Activated naive CD8-positive, alpha-beta T cell treated with anti-CD3 and anti-CD28 coated beads, Interleukin-2, amount 50 U/mL, for 16 hours (primary cell): ENCODE measurements around the gene DPP4.
A peak's percentile ranks its signal among the peaks of the same experiment; 100 is the strongest.

ENCODE experiments used
- DNase-seq: peaks from one replicate; pipeline ENCODE4 v3.0.0-alpha.2; 2020; ENCODE audit warnings: low read depth, low spot score

The DPP4 gene

GRCh38 chr2:162021516-162022058 lies 52.4 kb downstream of the DPP4 start:
- DNase-seq: no peak

- no peak for DNase-seq
Observed at GRCh38 chr2:162018530-162018929, 55.5 kb downstream of the DPP4 start.

GRCh38 chr2:162017233-162017632 lies 56.8 kb downstream of the DPP4 start:
- no peak for DNase-seq

DNA sequence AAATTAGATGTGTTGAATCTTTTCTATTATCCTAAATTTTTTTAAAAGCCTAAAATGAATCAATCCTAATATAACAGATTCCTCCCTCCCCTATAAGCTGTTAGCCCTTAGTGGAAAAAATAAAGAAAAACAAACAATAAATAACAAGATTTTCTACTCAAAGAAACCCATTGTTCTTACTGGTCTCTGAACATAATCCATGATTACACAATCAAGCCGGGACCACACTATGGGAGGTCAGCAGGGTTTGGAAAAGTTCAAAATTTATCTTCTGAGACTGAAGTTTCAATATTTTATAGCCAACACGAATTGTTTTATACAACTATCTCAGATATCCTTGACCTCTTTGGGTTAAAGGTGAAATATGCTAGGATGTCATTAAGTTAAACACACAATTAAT lies 57.9 kb downstream of the DPP4 start:
- no peak for DNase-seq

GRCh38 chr2:162014751-162015150 lies 59.3 kb downstream of the DPP4 start:
- no peak for DNase-seq

- no peak for DNase-seq
Observed at GRCh38 chr2:162013514-162014475, 60.2 kb downstream of the DPP4 start.

GRCh38 chr2:162012565-162013058 lies 61.4 kb downstream of the DPP4 start:
- no peak for DNase-seq

- DNase-seq: no peak
Observed at GRCh38 chr2:162011706-162012564, 62.1 kb downstream of the DPP4 start.

DNA sequence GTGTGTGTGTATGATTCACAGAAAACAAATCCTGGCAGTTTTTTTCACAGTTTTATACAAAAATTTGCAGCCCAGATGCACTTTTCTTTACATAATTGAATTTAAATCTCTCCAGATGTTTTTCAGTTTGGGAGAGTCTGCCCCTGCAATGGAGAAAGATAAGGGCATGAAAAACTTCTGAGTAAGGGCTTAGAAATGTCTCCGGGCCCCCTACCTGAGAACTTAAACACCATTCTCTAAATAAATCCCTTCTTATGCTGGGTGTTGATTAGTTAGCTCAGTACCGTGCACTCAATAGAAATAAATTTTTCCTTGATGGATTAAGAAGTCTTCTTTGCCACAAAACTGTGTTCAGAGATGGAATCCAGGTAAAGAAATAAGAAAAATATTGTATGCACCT lies 64.5 kb downstream of the DPP4 start:
- no peak for DNase-seq

DNA sequence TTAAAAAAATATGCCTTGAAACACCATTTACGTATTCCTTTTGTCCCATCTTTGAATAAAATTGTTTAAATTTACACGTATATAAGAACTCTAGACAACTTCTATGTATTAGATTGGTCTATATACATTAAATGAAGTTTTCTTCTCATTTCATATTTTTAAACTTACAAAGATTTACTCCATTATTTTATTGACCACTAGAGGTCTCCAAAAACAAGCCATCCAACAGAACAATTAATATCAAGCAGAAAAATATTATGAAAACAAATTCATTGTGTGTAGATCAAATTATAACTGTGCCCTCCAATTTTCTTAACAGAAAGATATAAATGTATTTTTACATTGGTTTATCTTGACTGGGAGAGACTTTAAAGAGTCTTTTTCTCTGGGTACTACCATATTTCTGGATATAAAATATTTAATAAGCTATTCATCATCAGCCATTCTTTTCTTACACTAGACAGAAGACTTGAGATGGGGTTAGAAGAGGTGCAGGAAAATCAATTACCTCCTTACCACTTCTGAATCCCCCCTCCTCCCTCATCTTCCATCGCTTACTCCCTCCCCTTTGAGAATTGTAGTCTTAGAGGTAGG lies 66.5 kb downstream of the DPP4 start:
- DNase-seq: no peak

DNA sequence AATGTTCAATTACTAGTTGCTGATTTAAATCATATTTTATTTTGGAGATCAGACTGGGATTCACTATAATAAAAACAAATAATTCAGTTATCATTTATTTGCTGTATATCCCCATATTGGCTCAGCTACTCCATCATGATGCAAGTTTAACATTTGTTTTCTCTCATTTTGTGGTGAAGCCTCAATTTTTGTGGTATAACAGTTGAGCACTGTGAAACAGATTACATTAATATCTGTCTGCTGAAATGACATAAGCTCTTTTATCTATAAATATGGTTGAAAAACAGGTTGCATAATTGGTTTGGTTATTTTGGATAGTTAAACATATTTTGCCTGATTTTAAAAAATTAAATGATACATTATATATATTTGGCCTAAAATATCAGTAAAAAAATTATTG lies 67.7 kb downstream of the DPP4 start:
- no peak for DNase-seq

DNA sequence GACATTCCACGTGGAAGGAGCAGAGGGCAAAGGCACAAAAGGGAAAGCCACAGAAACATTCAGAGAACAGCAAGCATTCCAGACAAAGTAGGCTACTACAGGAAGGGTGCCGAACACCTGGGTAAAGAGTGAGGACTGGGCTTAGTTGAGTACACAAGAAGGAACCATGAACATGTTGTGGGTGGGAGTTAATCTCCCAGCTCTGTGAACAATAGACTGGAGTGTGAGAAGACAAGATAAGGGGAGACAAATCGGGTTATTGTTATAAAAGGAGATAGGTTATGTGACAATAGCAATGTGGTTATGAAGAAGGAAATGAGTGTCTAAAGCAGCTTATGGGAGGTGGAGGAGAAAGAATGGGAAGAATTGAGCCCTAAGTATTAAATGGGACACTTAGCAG lies 70.0 kb downstream of the DPP4 start:
- no peak for DNase-seq

- no peak for DNase-seq
Observed at GRCh38 chr2:162002623-162003235, 71.3 kb downstream of the DPP4 start.

- no peak for DNase-seq
Observed at GRCh38 chr2:162000431-162000830, 73.6 kb downstream of the DPP4 start.

DNA sequence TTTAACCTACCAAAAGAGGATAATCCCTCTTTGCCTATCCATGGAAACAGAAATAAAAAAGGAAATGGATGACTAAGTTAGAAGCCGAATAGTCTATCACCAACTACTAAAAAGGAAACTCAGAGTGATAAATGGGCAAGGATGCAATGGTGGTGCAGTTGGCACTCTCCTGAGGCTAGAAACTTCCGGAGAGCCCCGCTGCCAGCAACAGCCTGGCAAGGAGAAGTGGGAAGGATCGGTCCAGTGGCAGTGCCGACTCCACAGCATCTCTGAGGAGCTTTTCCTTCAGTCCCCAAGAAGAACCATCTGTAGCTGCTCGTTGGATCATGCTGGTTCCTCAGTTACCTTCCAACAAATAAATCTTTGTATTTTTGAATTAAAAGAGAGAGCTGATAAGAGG lies 74.7 kb downstream of the DPP4 start:
- DNase-seq: no peak

DNA sequence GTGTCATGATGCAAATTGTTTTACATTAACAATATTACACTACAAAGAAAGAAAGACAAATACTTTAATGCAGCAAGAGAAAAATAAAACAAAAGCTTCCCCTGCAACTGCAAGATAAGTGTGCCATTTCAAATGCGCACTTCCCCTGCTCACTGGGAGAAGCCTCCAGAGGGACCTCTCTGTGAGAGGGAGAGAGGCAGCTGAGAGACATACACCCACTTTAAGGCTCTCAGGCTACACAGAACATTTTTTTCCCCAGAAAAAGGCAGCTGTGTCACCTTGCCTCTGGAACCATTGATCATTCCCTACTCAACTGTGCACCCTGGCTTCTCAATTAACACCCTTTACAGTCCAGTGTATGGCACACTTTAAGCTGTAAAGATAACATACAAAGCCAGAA lies 75.2 kb downstream of the DPP4 start:
- DNase-seq: no peak

GRCh38 chr2:161997916-161998471 lies 76.0 kb downstream of the DPP4 start:
- no peak for DNase-seq

DNA sequence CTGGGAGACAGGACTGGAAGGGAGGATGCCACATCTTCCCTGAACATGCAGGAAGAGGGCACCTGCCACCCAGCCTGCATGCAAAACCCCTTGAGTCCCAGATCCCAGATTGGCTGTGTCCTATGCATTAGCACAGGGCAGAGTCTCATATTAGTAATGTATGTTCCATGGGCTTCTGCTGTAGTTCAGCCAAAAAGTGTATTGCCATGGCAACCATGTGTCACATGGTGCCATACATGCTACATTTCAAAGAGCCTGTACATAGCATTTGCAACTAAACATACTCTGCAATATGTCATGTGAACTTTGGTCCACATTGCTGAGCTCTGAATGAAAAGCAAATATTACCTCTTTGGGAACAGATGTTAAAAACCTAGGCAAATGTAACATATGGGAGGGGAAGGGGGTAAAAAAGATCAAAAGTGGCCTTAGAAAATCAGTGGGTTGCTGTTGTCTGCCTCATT lies 78.4 kb downstream of the DPP4 start:
- no peak for DNase-seq

DNA sequence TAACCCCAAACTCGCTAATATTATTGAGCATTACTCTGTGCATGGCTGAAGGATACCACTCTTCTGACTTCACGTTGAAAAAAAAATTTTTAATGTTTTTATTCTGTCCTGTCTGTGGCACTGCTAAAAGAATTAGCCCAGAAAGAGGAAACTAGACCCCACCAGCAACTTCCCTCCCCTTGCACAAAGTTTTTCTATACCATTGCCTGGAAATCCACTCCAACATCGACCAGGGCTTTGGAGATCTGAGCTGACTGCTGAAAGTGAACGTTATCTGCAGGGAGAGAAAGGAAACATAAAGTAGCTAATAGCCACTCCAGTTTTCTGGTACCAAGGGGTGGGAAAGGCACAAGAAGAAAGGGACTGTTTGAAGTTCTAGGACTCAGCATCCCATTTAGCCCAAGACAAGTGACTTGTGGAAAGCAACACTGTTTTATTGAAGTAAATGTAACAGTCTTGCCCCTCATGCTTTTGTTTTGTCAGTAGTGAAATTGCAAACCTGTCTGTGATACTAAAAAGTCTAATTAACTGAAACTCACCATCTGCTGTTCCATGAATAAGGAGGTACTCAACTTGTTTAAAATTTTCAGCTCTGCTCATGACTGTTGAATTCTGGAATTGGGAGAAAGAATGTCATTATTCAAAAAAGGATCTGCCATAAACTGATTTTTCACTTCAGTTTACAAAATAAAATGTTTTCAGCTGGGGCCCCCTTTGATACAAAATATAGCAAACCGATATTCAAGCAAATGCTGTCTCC lies 79.1 kb downstream of the DPP4 start:
- DNase-seq: no peak

DNA sequence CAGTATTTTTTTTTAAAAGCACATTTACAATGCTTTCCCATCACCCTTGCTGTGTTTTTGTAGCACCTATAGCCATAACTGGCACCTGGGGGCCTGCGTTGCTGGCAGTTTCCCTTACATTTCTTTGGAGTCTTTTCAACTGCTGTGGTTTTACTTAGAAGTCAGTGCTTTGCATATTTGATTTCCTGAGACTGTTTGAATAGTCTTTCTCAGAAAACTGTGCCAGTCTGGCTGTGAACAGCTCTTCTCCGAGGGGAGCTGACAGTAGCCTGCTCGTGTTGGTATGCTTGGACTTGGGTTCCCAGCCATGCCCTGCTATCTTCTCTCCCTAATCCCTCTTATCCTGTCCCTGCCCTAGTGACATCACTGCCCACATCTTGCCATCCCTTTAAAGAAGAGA lies 81.5 kb downstream of the DPP4 start:
- DNase-seq: peak; percentile 26
